OCI-LY3 (cell line): Measurements from ENCODE around the gene CPT1C.

Experiments used
- H2AFZ ChIP-seq: fragments of 200-600, 300-600 bp; shearing (Covaris generic); 2 replicates; pipeline ENCODE4 v1.6.0; 2014; ENCODE audit warnings: antibody characterized with exemption, low read depth, low read length
- H3K27ac ChIP-seq: fragments of 200-600, 300-600 bp; sonication (generic); 2 replicates; pipeline ENCODE4 v1.5.1; 2014; ENCODE audit warnings: mild to moderate bottlenecking, low read length, moderate library complexity, mixed read lengths
- H3K27me3 ChIP-seq: fragments of 200-600, 300-600 bp; sonication (generic); 2 replicates; pipeline ENCODE4 v1.6.1; 2014; ENCODE audit warnings: low read depth, low read length, mixed read lengths
- H3K36me3 ChIP-seq: fragments of 200-600, 300-600 bp; sonication (generic); replicated peaks from 2 replicates; pipeline ENCODE3; 2014; ENCODE audit warnings: low read depth, low read length, mixed read lengths
- H3K4me1 ChIP-seq: fragments of 300-600, 200-600 bp; sonication (generic); 2 replicates; pipeline ENCODE4 v1.6.1; 2014; ENCODE audit warnings: low read length, mixed read lengths
- H3K4me2 ChIP-seq: fragments of 200-600, 300-600 bp; sonication (generic); 2 replicates; pipeline ENCODE4 v1.6.1; 2014; ENCODE audit warnings: low read length, mixed read lengths
- H3K4me3 ChIP-seq: fragments of 300-600, 200-600 bp; sonication (generic); 2 replicates; pipeline ENCODE4 v1.5.1; 2014; ENCODE audit warnings: antibody characterized with exemption, mild to moderate bottlenecking, low read length, moderate library complexity
- H3K79me2 ChIP-seq: fragments of 300-600, 200-600 bp; shearing (Covaris generic); 2 replicates; pipeline ENCODE4 v1.6.1; 2014; ENCODE audit warnings: mild to moderate bottlenecking, low read length, mixed read lengths
- H3K9ac ChIP-seq: fragments of 300-600, 200-600 bp; shearing (Covaris generic); 2 replicates; pipeline ENCODE4 v1.6.0; 2014; ENCODE audit warnings: mild to moderate bottlenecking, low read length, moderate library complexity
- H3K9me3 ChIP-seq: fragments of 200-600, 300-600 bp; shearing (Covaris generic); 2 replicates; pipeline ENCODE4 v1.6.1; 2014; ENCODE audit warnings: low read length, mixed read lengths; ENCODE audit not compliant: insufficient read depth
- H4K20me1 ChIP-seq: fragments of 200-600, 300-600 bp; sonication (generic); 2 replicates; pipeline ENCODE4 v1.6.1; 2016; ENCODE audit warnings: low read length, mixed read lengths; ENCODE audit not compliant: insufficient read depth
- EZH2phosphoT487 ChIP-seq: fragments of 200-600 bp; shearing (Covaris generic); IDR thresholded peaks from 2 replicates; pipeline ENCODE4 v1.6.1; 2018; ENCODE audit warnings: antibody characterized with exemption, mixed run types, low read depth
- TF ChIP-seq, protein P1 (sequence below): fragments of 200-600, 300-600 bp; sonication (generic); IDR thresholded peaks from 2 replicates; pipeline ENCODE4 v1.5.1; 2014; ENCODE audit warnings: antibody characterized with exemption, low read length, low read depth

Gene CPT1C

DNA sequence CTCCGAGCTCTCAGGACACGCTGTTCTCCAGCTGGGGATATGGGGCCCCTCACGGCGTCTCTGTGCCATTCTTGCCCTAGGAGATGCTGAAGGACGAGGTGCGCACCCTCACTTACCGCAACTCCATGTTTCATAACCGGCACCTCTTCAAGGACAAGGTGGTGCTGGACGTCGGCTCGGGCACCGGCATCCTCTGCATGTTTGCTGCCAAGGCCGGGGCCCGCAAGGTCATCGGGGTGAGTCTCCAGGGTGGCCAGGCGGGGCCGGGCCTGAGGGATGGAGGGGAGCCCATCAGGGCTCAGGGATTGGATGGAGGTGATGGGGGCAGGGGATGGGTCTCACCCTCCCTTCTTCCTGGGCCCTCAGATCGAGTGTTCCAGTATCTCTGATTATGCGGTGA lies 9.1 kb upstream of the CPT1C start:
- peaks cover 74% of the 10 kb centered on the region for H4K20me1 ChIP-seq
- no peak for TF ChIP-seq EZH2phosphoT487
- TF ChIP-seq, protein P1, sequence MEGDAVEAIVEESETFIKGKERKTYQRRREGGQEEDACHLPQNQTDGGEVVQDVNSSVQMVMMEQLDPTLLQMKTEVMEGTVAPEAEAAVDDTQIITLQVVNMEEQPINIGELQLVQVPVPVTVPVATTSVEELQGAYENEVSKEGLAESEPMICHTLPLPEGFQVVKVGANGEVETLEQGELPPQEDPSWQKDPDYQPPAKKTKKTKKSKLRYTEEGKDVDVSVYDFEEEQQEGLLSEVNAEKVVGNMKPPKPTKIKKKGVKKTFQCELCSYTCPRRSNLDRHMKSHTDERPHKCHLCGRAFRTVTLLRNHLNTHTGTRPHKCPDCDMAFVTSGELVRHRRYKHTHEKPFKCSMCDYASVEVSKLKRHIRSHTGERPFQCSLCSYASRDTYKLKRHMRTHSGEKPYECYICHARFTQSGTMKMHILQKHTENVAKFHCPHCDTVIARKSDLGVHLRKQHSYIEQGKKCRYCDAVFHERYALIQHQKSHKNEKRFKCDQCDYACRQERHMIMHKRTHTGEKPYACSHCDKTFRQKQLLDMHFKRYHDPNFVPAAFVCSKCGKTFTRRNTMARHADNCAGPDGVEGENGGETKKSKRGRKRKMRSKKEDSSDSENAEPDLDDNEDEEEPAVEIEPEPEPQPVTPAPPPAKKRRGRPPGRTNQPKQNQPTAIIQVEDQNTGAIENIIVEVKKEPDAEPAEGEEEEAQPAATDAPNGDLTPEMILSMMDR: no peak
- peak overlapping the region; percentile 30; the same call in 1 of the 2 replicates for H3K9ac ChIP-seq
- H3K27me3 ChIP-seq: no peaks in the 10 kb centered on the region
- H3K36me3 ChIP-seq: peaks cover 58% of the 10 kb centered on the region
- H3K4me1 ChIP-seq: peaks cover 40% of the 10 kb centered on the region
- no peak overlapping the region for H2AFZ ChIP-seq
- H3K79me2 ChIP-seq: peaks cover 87% of the 10 kb centered on the region
- H3K4me2 ChIP-seq: peak overlapping the region; percentile 58
- H3K4me3 ChIP-seq: peak overlapping the region; percentile 36
- no peaks in the 10 kb centered on the region for H3K9me3 ChIP-seq
- H3K27ac ChIP-seq: peak overlapping the region; percentile 79

DNA sequence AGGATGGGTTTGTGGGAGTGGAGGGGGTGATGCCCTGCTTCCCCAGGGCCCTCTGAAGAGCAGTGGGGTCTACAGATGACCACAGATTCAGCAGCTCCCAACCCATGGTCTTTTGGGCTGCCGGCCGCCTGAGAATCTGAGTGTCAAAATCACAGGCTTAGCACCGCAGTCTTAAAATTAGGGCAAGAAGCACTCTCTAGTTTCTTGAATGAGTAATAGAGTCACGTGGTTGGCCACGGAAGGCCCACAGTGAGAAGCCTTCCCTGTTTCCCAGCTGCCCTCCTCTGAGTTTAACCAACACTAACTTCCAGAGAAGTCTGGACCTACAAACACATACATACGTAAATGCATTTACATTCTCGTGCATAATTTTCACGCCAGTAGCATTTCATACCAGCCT lies 8.6 kb upstream of the CPT1C start:
- Histone ChIP-seq H3K4me2 (peak overlapping the region; percentile 58), H3K9me3 (no peaks in the 10 kb centered on the region), H3K27me3 (no peaks in the 10 kb centered on the region), H3K4me3 (peak overlapping the region; percentile 36), H3K4me1 (peaks cover 44% of the 10 kb centered on the region), H2AFZ (no peak overlapping the region), H3K79me2 (peaks cover 84% of the 10 kb centered on the region), H3K27ac (peak overlapping the region; percentile 79), H4K20me1 (peaks cover 78% of the 10 kb centered on the region), H3K9ac (peak overlapping the region; percentile 30; the same call in 1 of the 2 replicates), H3K36me3 (peaks cover 63% of the 10 kb centered on the region)
- no peak for TF ChIP-seq EZH2phosphoT487
- TF ChIP-seq, protein P1: no peak

DNA sequence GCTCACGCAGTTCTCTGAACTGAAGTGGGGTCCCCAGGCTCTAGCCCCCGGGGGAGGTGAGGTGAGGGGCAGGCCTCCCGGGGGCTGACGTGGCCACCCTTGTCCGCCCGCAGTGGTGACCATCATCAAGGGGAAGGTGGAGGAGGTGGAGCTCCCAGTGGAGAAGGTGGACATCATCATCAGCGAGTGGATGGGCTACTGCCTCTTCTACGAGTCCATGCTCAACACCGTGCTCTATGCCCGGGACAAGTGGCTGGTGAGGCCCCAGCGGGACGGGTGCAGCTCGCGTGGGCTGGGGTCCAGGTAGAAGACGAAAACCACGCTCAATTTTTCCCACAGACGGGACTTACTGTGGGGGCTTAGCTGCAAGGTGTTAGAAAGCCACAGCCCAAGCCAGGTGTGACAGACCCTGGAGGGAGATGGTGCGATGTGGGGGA lies 7.1 kb upstream of the CPT1C start:
- Histone ChIP-seq H3K9ac (no peak overlapping the region), H3K4me2 (no peak overlapping the region), H3K27me3 (no peaks in the 10 kb centered on the region), H3K79me2 (peaks cover 69% of the 10 kb centered on the region), H4K20me1 (peaks cover 89% of the 10 kb centered on the region), H3K27ac (no peak overlapping the region), H3K4me1 (peaks cover 56% of the 10 kb centered on the region), H3K36me3 (peaks cover 78% of the 10 kb centered on the region), H3K4me3 (no peak overlapping the region), H3K9me3 (no peaks in the 10 kb centered on the region), H2AFZ (no peak overlapping the region)
- TF ChIP-seq, protein P1: no peak
- no peak for TF ChIP-seq EZH2phosphoT487

DNA sequence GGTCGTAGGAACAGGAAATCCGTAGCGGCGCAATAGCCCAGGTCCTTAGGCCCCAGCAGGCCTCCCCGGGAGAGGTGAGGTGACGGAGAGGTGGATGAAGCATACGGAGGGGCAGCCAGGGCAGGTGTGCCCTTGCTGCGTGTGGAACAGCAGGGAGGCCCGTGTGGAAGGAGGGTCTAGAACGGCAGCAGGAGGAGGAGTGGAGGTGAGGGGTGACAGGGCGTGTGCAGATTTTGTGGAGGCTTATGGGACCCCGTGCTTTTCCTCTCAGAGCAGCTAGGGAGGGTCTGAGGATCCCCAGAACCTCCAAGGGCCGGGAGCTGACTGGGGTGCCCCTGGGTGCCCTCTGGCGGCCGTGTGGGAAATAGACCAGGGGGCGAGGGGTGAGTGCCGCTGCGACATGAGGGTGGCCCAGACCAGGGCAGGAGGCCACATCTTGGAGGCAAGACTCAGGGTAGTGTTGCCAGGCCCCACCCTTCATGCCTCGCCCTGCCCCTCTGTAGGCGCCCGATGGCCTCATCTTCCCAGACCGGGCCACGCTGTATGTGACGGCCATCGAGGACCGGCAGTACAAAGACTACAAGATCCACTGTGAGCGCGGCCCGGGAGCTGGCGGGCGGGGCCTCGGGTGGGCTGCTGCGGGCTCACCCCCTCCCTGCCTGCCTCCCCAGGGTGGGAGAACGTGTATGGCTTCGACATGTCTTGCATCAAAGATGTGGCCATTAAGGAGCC lies 6.5 kb upstream of the CPT1C start:
- Histone ChIP-seq H3K27ac (no peak overlapping the region), H3K9me3 (no peaks in the 10 kb centered on the region), H3K4me2 (no peak overlapping the region), H3K36me3 (peaks cover 81% of the 10 kb centered on the region), H3K79me2 (peaks cover 63% of the 10 kb centered on the region), H3K4me3 (no peak overlapping the region), H3K4me1 (peaks cover 52% of the 10 kb centered on the region), H4K20me1 (peaks cover 87% of the 10 kb centered on the region), H3K27me3 (no peaks in the 10 kb centered on the region), H3K9ac (no peak overlapping the region), H2AFZ (no peak overlapping the region)
- no peak for TF ChIP-seq EZH2phosphoT487
- TF ChIP-seq, protein P1: peak; percentile 64
